Nephron (organoid): ENCODE results near the gene P2RY6.

Experiments used
- H3K27ac Mint-ChIP-seq, 3 experiments: 2 replicates each; pipeline ENCODE4 v1.8.0; 2020; ENCODE audit warnings: mixed read lengths in 3 of 3, mild to moderate bottlenecking in 2 of 3, moderate library complexity in 1 of 3
- H3K27me3 Mint-ChIP-seq: 2 replicates; pipeline ENCODE4 v1.8.0; 2021; ENCODE audit warnings: low read depth, mild to moderate bottlenecking, moderate library complexity, mixed read lengths
- H3K36me3 Mint-ChIP-seq: 2 replicates; pipeline ENCODE4 v1.8.0; 2020; ENCODE audit warnings: low read depth, mixed read lengths
- H3K4me1 Mint-ChIP-seq: 2 replicates; pipeline ENCODE4 v1.8.0; 2020; ENCODE audit warnings: mixed read lengths
- H3K4me3 Mint-ChIP-seq, 3 experiments: 2 replicates each; pipeline ENCODE4 v1.8.0; 2020; ENCODE audit warnings: mild to moderate bottlenecking in 3 of 3, mixed read lengths in 3 of 3, moderate library complexity in 2 of 3
- H3K9me3 Mint-ChIP-seq: 2 replicates; pipeline ENCODE4 v1.8.0; 2020; ENCODE audit warnings: mixed read lengths
- TF ChIP-seq, protein P1 (sequence below), 3 experiments: fragments of 200-600 bp; sonication (generic); IDR thresholded peaks; one replicate each; pipeline ENCODE4 v1.5.0; 2021; ENCODE audit warnings: antibody characterized with exemption in 3 of 3; ENCODE audit not compliant: unreplicated experiment in 3 of 3

Gene P2RY6

DNA sequence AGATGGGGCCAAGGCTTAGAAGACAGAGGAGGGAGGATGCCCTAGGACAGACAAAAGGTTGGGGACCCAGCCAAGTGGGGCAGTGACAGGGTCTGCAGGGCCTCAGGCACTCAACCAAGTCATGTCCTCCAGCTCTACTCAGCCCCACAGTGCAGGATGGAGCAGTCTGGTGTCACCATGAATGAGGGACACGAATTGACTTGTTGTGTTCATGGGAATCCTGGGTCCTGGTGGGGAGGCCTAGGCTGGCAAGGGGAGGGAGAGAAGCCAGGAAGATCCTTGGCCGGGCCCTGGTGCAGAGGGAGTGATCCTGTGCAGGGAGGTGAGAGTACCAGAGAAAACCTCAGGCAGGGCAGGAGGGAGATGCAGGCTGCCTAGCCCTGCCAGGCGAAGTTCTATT, 12.0 kb downstream of the P2RY6 start:
- Mint-ChIP-seq H3K36me3 (no peaks in the 10 kb centered on the region), H3K27me3 (peaks cover 10% of the 10 kb centered on the region), H3K4me3 (no peak overlapping the region), H3K27ac (no peak overlapping the region), H3K9me3 (no peaks in the 10 kb centered on the region), H3K4me1 (peaks cover 14% of the 10 kb centered on the region)
- TF ChIP-seq, protein P1, sequence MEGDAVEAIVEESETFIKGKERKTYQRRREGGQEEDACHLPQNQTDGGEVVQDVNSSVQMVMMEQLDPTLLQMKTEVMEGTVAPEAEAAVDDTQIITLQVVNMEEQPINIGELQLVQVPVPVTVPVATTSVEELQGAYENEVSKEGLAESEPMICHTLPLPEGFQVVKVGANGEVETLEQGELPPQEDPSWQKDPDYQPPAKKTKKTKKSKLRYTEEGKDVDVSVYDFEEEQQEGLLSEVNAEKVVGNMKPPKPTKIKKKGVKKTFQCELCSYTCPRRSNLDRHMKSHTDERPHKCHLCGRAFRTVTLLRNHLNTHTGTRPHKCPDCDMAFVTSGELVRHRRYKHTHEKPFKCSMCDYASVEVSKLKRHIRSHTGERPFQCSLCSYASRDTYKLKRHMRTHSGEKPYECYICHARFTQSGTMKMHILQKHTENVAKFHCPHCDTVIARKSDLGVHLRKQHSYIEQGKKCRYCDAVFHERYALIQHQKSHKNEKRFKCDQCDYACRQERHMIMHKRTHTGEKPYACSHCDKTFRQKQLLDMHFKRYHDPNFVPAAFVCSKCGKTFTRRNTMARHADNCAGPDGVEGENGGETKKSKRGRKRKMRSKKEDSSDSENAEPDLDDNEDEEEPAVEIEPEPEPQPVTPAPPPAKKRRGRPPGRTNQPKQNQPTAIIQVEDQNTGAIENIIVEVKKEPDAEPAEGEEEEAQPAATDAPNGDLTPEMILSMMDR (IDR thresholded peaks at IDR 0.05; ENCODE audit: unreplicated experiment in 3 of 3): no peak

DNA sequence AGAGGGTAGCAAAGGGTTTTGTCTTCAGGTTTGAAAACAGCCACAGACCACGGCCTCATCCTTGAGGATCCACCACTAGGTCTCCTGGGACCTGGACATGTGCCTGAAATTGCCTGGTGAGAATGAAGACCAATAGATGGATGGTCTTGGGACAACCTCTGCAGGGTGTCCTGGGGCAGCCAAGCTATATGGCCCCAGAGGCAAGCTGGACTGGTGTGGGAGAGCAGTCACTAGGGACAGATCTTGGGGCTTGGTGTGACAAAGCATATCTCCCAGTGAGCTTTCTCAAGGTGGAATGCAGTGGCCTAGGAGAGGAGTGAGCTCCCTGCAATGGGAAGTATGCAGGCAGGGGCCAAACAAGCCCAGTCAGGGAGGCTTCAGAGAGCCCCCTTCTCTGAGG, 13.6 kb downstream of the P2RY6 start:
- TF ChIP-seq, protein P1 (IDR thresholded peaks at IDR 0.05; ENCODE audit: unreplicated experiment in 3 of 3): no peak
- H3K9me3 Mint-ChIP-seq: no peaks in the 10 kb centered on the region
- H3K27me3 Mint-ChIP-seq: peaks cover 17% of the 10 kb centered on the region
- H3K4me1 Mint-ChIP-seq: peaks cover 18% of the 10 kb centered on the region
- H3K36me3 Mint-ChIP-seq: no peaks in the 10 kb centered on the region
- H3K27ac Mint-ChIP-seq: no peak overlapping the region
- no peak overlapping the region for H3K4me3 Mint-ChIP-seq

DNA sequence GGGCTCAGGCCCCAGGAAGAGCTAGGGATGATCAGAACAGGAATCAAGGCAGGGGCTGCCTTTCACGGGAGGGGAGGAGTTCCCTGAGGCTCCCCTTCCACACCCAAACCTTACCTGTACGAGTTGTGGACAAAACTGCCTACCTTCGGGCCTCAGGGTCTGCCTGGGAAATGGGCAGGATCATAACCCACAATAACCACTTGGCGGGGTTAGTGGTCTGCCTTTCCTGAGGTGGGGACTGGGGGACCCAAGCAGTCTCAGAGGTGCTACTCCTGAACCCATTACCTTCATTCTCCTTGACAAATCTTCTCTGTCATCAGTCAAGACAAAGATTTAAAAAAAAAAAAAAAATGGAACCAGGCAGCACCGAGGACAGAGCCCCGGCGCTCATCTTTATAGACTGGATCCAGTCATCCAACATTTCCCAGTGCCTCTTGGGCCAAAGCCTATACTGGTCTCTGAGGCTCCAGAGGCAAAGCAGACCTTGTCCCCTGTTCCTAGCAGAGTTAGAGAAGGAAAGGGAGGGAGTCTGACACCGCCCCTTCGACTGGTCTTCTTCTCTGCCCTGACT, 14.2 kb downstream of the P2RY6 start:
- Mint-ChIP-seq H3K36me3 (no peaks in the 10 kb centered on the region), H3K9me3 (no peaks in the 10 kb centered on the region), H3K27me3 (peaks cover 23% of the 10 kb centered on the region), H3K27ac (no peak overlapping the region), H3K4me1 (peaks cover 18% of the 10 kb centered on the region), H3K4me3 (no peak overlapping the region)
- TF ChIP-seq, protein P1 (IDR thresholded peaks at IDR 0.05; ENCODE audit: unreplicated experiment in 3 of 3): no peak

DNA sequence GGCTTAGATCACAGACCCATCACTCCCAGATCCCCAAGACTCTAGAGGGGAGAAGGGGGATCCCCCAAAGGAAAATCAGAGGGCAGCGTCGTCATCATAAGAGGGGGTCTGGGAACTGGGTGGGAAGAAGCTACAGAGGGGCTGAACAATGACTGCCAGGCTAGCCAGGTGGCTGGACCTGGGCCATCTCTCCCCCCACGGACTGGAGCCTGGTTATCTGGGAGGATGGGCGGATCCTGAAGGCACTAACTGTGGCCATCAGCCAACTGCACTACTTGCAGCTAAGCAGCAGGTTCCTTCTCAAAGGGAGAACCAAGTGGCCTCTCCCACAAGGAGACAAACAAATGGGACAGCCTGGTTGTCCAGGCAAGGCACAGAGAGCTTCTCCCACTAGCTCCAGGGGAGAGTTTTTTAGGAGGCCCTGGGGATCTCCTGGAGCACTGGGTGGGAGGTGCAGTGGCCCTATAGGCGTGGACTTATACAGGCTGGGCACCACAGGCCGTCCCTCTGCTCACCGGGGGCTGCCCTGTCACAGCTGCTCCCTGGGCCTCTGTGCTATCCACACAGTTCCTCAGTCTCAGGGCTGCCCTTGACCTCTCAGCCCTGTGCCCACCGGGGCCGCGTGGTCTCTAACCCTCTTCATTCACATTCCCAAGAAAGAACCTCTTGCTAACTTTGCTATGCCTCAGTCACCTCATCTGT, 15.4 kb downstream of the P2RY6 start:
- peaks cover 25% of the 10 kb centered on the region for H3K27me3 Mint-ChIP-seq
- no peaks in the 10 kb centered on the region for H3K36me3 Mint-ChIP-seq
- no peak overlapping the region for H3K27ac Mint-ChIP-seq
- H3K4me1 Mint-ChIP-seq: peaks cover 18% of the 10 kb centered on the region
- H3K4me3 Mint-ChIP-seq: peak overlapping the region in 1 of 3 experiments; percentile 3
- TF ChIP-seq, protein P1 (IDR thresholded peaks at IDR 0.05; ENCODE audit: unreplicated experiment in 3 of 3): no peak
- H3K9me3 Mint-ChIP-seq: no peaks in the 10 kb centered on the region

DNA sequence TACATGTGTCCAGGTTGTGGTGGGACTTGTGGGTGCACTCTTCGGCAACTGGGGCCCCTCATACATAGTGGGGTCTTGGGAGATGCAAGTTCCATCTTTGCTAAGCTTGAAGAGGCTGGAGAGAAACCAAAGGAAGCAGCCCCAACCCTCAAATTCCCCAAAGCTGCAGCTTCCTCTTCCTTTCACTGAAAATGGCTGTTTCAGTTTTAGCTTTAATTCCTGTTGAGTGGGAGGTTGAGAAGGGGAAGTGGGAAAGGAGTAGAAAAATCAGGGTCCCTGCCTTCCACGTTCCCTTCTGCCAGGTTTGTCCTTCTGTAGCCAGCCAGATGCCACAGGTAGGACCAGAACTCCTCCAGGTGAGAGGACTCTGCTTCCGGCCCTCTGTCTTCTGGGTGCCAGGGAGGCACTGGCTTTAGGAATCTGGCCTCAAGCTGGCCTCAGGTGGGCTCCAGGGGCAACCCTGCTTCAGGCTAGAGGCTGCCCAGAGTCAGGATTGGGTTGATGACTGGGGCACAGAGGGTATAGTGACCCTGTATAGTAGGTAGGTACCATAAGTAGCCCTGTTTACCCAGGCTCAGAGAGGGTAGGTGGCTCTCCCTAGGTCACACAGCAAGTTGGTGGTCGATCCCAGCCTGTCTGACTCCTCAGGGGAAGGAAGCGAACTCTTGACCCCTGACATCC, 16.2 kb downstream of the P2RY6 start:
- no peak overlapping the region for H3K4me3 Mint-ChIP-seq
- no peaks in the 10 kb centered on the region for H3K36me3 Mint-ChIP-seq
- no peak overlapping the region for H3K27ac Mint-ChIP-seq
- peaks cover 31% of the 10 kb centered on the region for H3K27me3 Mint-ChIP-seq
- TF ChIP-seq, protein P1 (IDR thresholded peaks at IDR 0.05; ENCODE audit: unreplicated experiment in 3 of 3): no peak
- H3K9me3 Mint-ChIP-seq: no peaks in the 10 kb centered on the region
- peaks cover 18% of the 10 kb centered on the region for H3K4me1 Mint-ChIP-seq
